CD4-positive, alpha-beta T cell (primary cell): ENCODE data around the gene PIN4. TPM values are rescaled to one million over a fixed set of nuclear protein-coding genes. Genes with fewer than 3 reads are reported as not detected.

Source experiments
- ATAC-seq: fragments of 200-7000 bp; cut with Tn5 transposase; one replicate; pipeline ENCODE4 v1.10.0; 2022; ENCODE audit warnings: mild to moderate bottlenecking; ENCODE audit not compliant: poor library complexity
- CTCF ChIA-PET: fragments of 350-600 bp; sonication (Branson Sonifier 250); formaldehyde crosslinking; loops from one replicate; lab custom pipeline; 2021; ENCODE audit warnings: antibody characterized with exemption, inconsistent platforms; lab: Charles Lee
- POLR2A ChIA-PET: fragments of 350-600 bp; sonication (Branson Sonifier 250); formaldehyde crosslinking; loops from one replicate; lab custom pipeline; 2021; ENCODE audit warnings: antibody characterized with exemption, inconsistent platforms; lab: Charles Lee
- DNase-seq, 14 experiments: peaks; one replicate each; pipeline ENCODE4 v3.0.0-alpha.2; 2013 to 2020; ENCODE audit warnings: mixed read lengths in 2 of 14
- H3K27ac ChIP-seq, 2 donors: one replicate each; pipeline versions ENCODE4 v1.5.1 to v1.7.0; 2013; ENCODE audit warnings: low read length in 2 of 2, low read depth in 1 of 2, mild to moderate bottlenecking in 1 of 2
- H3K27me3 ChIP-seq, 2 experiments: 1 replicate in 1 of 2; 2 replicates in 1 of 2; pipeline versions ENCODE4 v1.6.1 to v1.7.0; 2013; ENCODE audit warnings: low read length in 2 of 2, control low read depth in 1 of 2, mild to moderate bottlenecking in 1 of 2, moderate library complexity in 1 of 2; ENCODE audit not compliant: insufficient read depth in 2 of 2, control insufficient read depth in 1 of 2
- H3K36me3 ChIP-seq: one replicate; pipeline ENCODE4 v1.6.1; 2013; ENCODE audit warnings: low read length, control low read depth; ENCODE audit not compliant: insufficient read depth
- H3K4me1 ChIP-seq: one replicate; pipeline ENCODE4 v1.6.1; 2013; ENCODE audit warnings: low read length, control low read depth; ENCODE audit not compliant: insufficient read depth
- H3K4me3 ChIP-seq: one replicate; pipeline ENCODE4 v1.5.1; 2013; ENCODE audit warnings: mild to moderate bottlenecking, low read length, moderate library complexity
- H3K9me3 ChIP-seq, 2 experiments: 1 replicate in 1 of 2; 2 replicates in 1 of 2; pipeline versions ENCODE4 v1.6.1 to v1.7.0; 2013; ENCODE audit warnings: low read length in 2 of 2, mild to moderate bottlenecking in 2 of 2, control low read depth in 1 of 2, moderate library complexity in 1 of 2; ENCODE audit not compliant: control insufficient read depth in 1 of 2, insufficient read depth in 1 of 2
- H3K27ac Mint-ChIP-seq: one replicate; pipeline ENCODE4 v1.8.0; 2020; ENCODE audit warnings: mixed read lengths
- H3K27me3 Mint-ChIP-seq: one replicate; pipeline ENCODE4 v1.8.0; 2021; ENCODE audit warnings: mixed read lengths
- H3K36me3 Mint-ChIP-seq: one replicate; pipeline ENCODE4 v1.8.0; 2021; ENCODE audit warnings: low read depth, mixed read lengths
- H3K4me1 Mint-ChIP-seq: one replicate; pipeline ENCODE4 v1.8.0; 2021; ENCODE audit warnings: low read depth, mixed read lengths
- H3K4me3 Mint-ChIP-seq: one replicate; pipeline ENCODE4 v1.8.0; 2020; ENCODE audit warnings: mild to moderate bottlenecking, mixed read lengths
- H3K9me3 Mint-ChIP-seq: one replicate; pipeline ENCODE4 v1.8.0; 2020; ENCODE audit warnings: mixed read lengths
- CTCF ChIP-seq: fragments of 200-600 bp; IDR thresholded peaks from one replicate; pipeline ENCODE4 v1.8.0; 2022; ENCODE audit warnings: antibody characterized with exemption, mild to moderate bottlenecking
- intact Hi-C, 2 experiments: fragments of 100-400 bp; cut with DNase I in 1 of 2; cut with micrococcal nuclease in 1 of 2; formaldehyde crosslinking; loops; one replicate each; pipeline versions ENCODE4 v1.15.1 to v1.9.0; 2023 to 2025; cut with DNase I, micrococcal nuclease
- total RNA-seq, 174 experiments: library from RNA in 2 of 174; stranded (reverse) in 2 of 174; gene quantifications; one replicate each; pipeline ENCODE4 v1.2.3 and lab custom pipeline; 2021 to 2026

Gene PIN4
- total RNA-seq, 2 experiments from 2014 or later: 0.92 to 1.2 TPM

DNA sequence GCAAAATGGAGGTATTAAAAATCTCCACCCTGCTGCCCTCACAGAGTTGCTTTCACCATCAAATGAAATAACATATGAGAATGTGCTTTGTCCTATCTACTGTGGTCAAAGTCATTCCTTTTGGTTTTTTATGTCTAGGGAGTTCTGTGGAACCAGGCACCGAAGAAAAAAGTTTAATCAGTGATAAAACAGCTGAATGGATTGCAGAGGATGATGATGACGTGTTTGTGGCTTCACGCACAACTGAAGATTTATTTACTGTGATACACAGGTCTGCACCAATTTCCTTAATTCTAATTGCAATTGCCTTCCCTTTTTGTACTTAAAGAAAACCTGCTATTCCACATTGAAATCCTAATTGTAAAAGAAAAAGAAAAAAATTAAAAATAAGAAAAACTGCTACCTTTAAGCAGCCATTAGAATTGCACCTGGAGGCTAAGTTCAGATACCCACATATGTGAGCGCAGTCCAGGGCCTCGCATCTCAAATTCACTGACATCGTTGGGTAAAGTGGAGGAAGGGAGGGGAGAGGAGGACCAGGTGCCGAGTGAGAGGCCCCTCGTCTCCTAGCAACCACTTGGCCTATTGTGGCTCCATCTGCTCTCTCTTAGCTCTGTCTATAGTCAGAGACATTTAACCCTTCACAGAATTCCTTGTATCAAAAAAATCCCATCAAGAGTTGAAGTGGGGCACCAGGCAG, 39.3 kb upstream of the PIN4 start:
- H3K9me3 ChIP-seq: no peaks in the 10 kb centered on the region
- H3K27ac ChIP-seq: no peak overlapping the region
- no peaks in the 10 kb centered on the region for H3K27me3 Mint-ChIP-seq
- H3K9me3 Mint-ChIP-seq: no peaks in the 10 kb centered on the region
- H3K36me3 ChIP-seq: peaks cover 5% of the 10 kb centered on the region
- peaks cover 0 to 2% of the 10 kb centered on the region in 2 experiments for H3K27me3 ChIP-seq
- no peak for DNase-seq
- ChIA-PET POLR2A (interaction anchor here (1.3 kb wide), 1 partner anchor 39 kb away, joined by 3 read pairs; the partner anchor contains the start of gene PIN4), CTCF (interaction anchor here (1.3 to 1.4 kb wide), 2 partner anchors 16 to 93 kb away, joined by 3 to 5 read pairs; no protein-coding TSS in a partner anchor)
- H3K27ac Mint-ChIP-seq: peak overlapping the region; percentile 49
- peaks cover 32% of the 10 kb centered on the region for H3K4me1 ChIP-seq
- intact Hi-C loops: no loop called here
- H3K36me3 Mint-ChIP-seq: peaks cover 6% of the 10 kb centered on the region
- H3K4me1 Mint-ChIP-seq: peaks cover 29% of the 10 kb centered on the region
- ATAC-seq: no peak
- no peak overlapping the region for H3K4me3 ChIP-seq
- no peak overlapping the region for H3K4me3 Mint-ChIP-seq
- no peak for TF ChIP-seq CTCF

DNA sequence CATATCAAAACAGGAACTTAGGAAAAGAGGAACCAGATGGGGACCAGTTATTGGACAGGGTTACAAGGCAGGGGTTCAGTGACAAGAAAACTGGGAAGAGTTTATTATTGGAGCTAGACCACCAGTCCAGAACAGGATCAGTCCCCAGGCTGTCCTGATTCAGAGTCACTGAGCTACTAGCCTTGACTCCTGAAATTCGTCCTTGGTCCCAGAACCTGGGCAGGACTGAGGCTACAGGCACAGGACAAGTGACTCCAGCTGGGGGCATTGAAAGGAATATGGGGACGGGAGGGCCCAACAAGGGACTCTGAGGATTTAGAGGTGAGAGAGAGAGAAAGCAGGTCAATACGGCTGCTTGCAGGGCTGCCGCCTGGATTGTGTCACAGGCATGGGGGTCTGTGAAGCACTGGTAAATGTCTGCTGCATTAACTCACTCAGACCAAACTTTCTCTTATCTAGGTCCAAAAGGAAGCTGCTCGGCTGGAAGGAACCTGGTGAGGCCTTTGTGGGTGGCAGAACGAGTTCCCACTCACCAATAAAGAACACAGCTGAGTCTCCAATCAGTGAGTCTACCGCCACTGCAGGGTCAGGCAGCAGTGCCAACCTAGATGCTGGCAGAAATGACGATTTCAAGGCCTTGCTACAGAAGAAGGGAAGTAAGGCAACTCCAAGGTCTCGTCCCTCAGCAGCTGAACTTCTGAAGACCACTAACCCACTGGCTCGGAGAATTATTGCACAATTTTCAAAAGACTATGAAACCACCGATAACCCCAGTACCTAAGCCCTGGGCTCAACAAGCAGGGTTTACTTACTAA, 38.6 kb upstream of the PIN4 start:
- POLR2A ChIA-PET: no interaction called here
- intact Hi-C loops: no loop called here
- ATAC-seq (no peak), DNase-seq (no peak)
- H3K4me1 Mint-ChIP-seq: peaks cover 29% of the 10 kb centered on the region
- H3K9me3 ChIP-seq: no peaks in the 10 kb centered on the region
- H3K4me3 Mint-ChIP-seq: no peak overlapping the region
- no peaks in the 10 kb centered on the region for H3K9me3 Mint-ChIP-seq
- H3K27me3 ChIP-seq: peaks cover 0 to 2% of the 10 kb centered on the region in 2 experiments
- CTCF ChIA-PET: no interaction called here
- H3K27ac Mint-ChIP-seq: no peak overlapping the region
- H3K4me1 ChIP-seq: peaks cover 32% of the 10 kb centered on the region
- no peak for TF ChIP-seq CTCF
- peaks cover 6% of the 10 kb centered on the region for H3K36me3 Mint-ChIP-seq
- H3K27me3 Mint-ChIP-seq: no peaks in the 10 kb centered on the region
- H3K4me3 ChIP-seq: no peak overlapping the region
- H3K27ac ChIP-seq: no peak overlapping the region
- H3K36me3 ChIP-seq: peaks cover 5% of the 10 kb centered on the region

- no peak for DNase-seq
- TF ChIP-seq CTCF: no peak
- intact Hi-C loops: no loop called here
- Mint-ChIP-seq H3K4me3 (no peak overlapping the region), H3K9me3 (no peaks in the 10 kb centered on the region), H3K27me3 (no peaks in the 10 kb centered on the region), H3K27ac (no peak overlapping the region), H3K4me1 (peaks cover 29% of the 10 kb centered on the region), H3K36me3 (peaks cover 6% of the 10 kb centered on the region)
- no peak for ATAC-seq
- H3K36me3 ChIP-seq: peaks cover 5% of the 10 kb centered on the region
- CTCF ChIA-PET: no interaction called here
- H3K27ac ChIP-seq: no peak overlapping the region
- no peaks in the 10 kb centered on the region for H3K27me3 ChIP-seq
- peaks cover 32% of the 10 kb centered on the region for H3K4me1 ChIP-seq
- POLR2A ChIA-PET: no interaction called here
- H3K4me3 ChIP-seq: no peak overlapping the region
- H3K9me3 ChIP-seq: no peaks in the 10 kb centered on the region
Measured at GRCh38 chrX:72143609-72143907, 38.0 kb upstream of the PIN4 start.
